WI38 (cell line): Measurements from ENCODE around the gene TMEM269.
A peak's percentile ranks its signal among the peaks of the same experiment; 100 is the strongest.

Experiments
- H3K4me3 ChIP-seq: 2 replicates; pipeline ENCODE4 v1.5.1; 2011; ENCODE audit warnings: low read depth, mild to moderate bottlenecking, control low read depth, low read length
- CTCF ChIP-seq: IDR thresholded peaks from 2 replicates; pipeline ENCODE4 v1.5.1; 2012; ENCODE audit warnings: low read depth, mild to moderate bottlenecking, control low read depth, low read length

The TMEM269 gene

GRCh38 chr1:42758641-42759040 is 26.1 kb upstream of the TMEM269 start:
- TF ChIP-seq CTCF = no peak
- H3K4me3 ChIP-seq = no peak overlapping the region

- TF ChIP-seq CTCF = no peak
- H3K4me3 ChIP-seq = no peak overlapping the region
Observed at GRCh38 chr1:42759114-42759513, 25.7 kb upstream of the TMEM269 start.

- no peak for TF ChIP-seq CTCF
Observed at GRCh38 chr1:42761567-42761966, 23.2 kb upstream of the TMEM269 start.

GRCh38 chr1:42762269-42762668 is 22.5 kb upstream of the TMEM269 start:
- no peak for TF ChIP-seq CTCF
- H3K4me3 ChIP-seq = no peak overlapping the region

More at GRCh38 chr1:42761567-42761966, 23.2 kb upstream of the TMEM269 start:
- no peak overlapping the region for H3K4me3 ChIP-seq

GRCh38 chr1:42765269-42765668 is 19.5 kb upstream of the TMEM269 start:
- peak overlapping the region; percentile 79 for H3K4me3 ChIP-seq
- TF ChIP-seq CTCF = no peak

GRCh38 chr1:42765832-42766740 is 18.7 kb upstream of the TMEM269 start:
- TF ChIP-seq CTCF = peak; percentile 63
- H3K4me3 ChIP-seq = peak overlapping the region; percentile 79

GRCh38 chr1:42766741-42767509 is 17.9 kb upstream of the TMEM269 start, which contains the start of the genes C1orf50 and P3H1:
C1orf50 (plus strand) TSS chr1:42767249; CDS start chr1:42767312, 63 bp downstream.
P3H1 (minus strand) TSS chr1:42767028; CDS start chr1:42766971, 57 bp downstream.
- peak within 1 kb of the TSS; percentile 79 for H3K4me3 ChIP-seq
- no peak for TF ChIP-seq CTCF
